Large intestine (tissue), 3 donors: Measurements from ENCODE around the gene TMEM131L. TPM values are rescaled to one million over a fixed set of nuclear protein-coding genes. Genes with fewer than 3 reads are reported as not detected.

Experiments used
- DNase-seq, 2 donors: peaks; one replicate each; pipeline versions ENCODE4 v3.0.0 to v3.0.0-alpha.2; 2013
- H3K27ac ChIP-seq: one replicate; pipeline ENCODE4 v1.5.1; 2013; ENCODE audit warnings: low read length
- H3K27me3 ChIP-seq: 2 replicates; pipeline ENCODE4 v1.6.1; 2013; ENCODE audit warnings: low read length; ENCODE audit not compliant: control insufficient read depth, insufficient read depth
- H3K36me3 ChIP-seq: 2 replicates; pipeline ENCODE4 v1.6.1; 2013; ENCODE audit warnings: low read length; ENCODE audit not compliant: control insufficient read depth, insufficient read depth
- H3K4me1 ChIP-seq: one replicate; pipeline ENCODE4 v1.6.1; 2013; ENCODE audit warnings: low read length; ENCODE audit not compliant: control insufficient read depth, insufficient read depth
- H3K4me3 ChIP-seq: one replicate; pipeline ENCODE4 v1.5.1; 2013; ENCODE audit warnings: low read length
- H3K9me3 ChIP-seq: one replicate; pipeline ENCODE4 v1.6.1; 2013; ENCODE audit warnings: mild to moderate bottlenecking, low read depth, low read length, moderate library complexity; ENCODE audit not compliant: control insufficient read depth
- WGBS: methylation state at CpG from one replicate; pipeline ENCODE4 v1.1.5; 2013; ENCODE audit warnings: low lambda C conversion rate; ENCODE audit not compliant: insufficient coverage; 5-methylcytosine and 5-hydroxymethylcytosine counted together
- polyA plus RNA-seq: library from polyadenylated mRNA; unstranded; fragments of 120-200 nt; gene quantifications from one replicate; pipeline ENCODE4 v1.2.1, GENCODE V29; 2013

Gene TMEM131L
- polyA plus RNA-seq, 1 donor, result 10.8 TPM

- 100% methylated on average over 3 of the region's 8 CpGs for WGBS
Measured at GRCh38 chr4:153616006-153616555, 149.9 kb downstream of the TMEM131L start.

GRCh38 chr4:153618833-153619232, 152.7 kb downstream of the TMEM131L start:
- DNase-seq, result no peak

More at GRCh38 chr4:153616006-153616555, 149.9 kb downstream of the TMEM131L start:
- no peaks in the 10 kb centered on the region for H3K9me3 ChIP-seq
- no peaks in the 10 kb centered on the region for H3K27me3 ChIP-seq
- DNase-seq, result no peak
- no peaks in the 10 kb centered on the region for H3K4me1 ChIP-seq
- no peak overlapping the region for H3K27ac ChIP-seq
- no peak overlapping the region for H3K4me3 ChIP-seq
- H3K36me3 ChIP-seq, result peaks cover 15% of the 10 kb centered on the region

GRCh38 chr4:153619811-153620210, 153.7 kb downstream of the TMEM131L start:
- Histone ChIP-seq H3K4me3 (no peak overlapping the region), H3K36me3 (peaks cover 48% of the 10 kb centered on the region), H3K4me1 (no peaks in the 10 kb centered on the region), H3K9me3 (no peaks in the 10 kb centered on the region), H3K27me3 (no peaks in the 10 kb centered on the region), H3K27ac (no peak overlapping the region)
- WGBS, result 40% methylated on average over 1 of the region's 2 CpGs
- no peak for DNase-seq

More at GRCh38 chr4:153618833-153619232, 152.7 kb downstream of the TMEM131L start:
- no peaks in the 10 kb centered on the region for H3K4me1 ChIP-seq
- H3K36me3 ChIP-seq, result peaks cover 41% of the 10 kb centered on the region
- H3K4me3 ChIP-seq, result no peak overlapping the region
- H3K9me3 ChIP-seq, result no peaks in the 10 kb centered on the region
- no peaks in the 10 kb centered on the region for H3K27me3 ChIP-seq
- H3K27ac ChIP-seq, result no peak overlapping the region
- WGBS, result no CpG with 5 or more reads among the region's 6 CpGs

- peaks cover 48% of the 10 kb centered on the region for H3K36me3 ChIP-seq
Measured at GRCh38 chr4:153620352-153620751, 154.2 kb downstream of the TMEM131L start.

GRCh38 chr4:153622093-153622492, 155.9 kb downstream of the TMEM131L start:
- H3K27ac ChIP-seq, result no peak overlapping the region
- H3K36me3 ChIP-seq, result peaks cover 47% of the 10 kb centered on the region
- H3K4me1 ChIP-seq, result no peaks in the 10 kb centered on the region
- WGBS, result 100% methylated on average over 1 of the region's 5 CpGs
- no peak overlapping the region for H3K4me3 ChIP-seq
- H3K27me3 ChIP-seq, result no peaks in the 10 kb centered on the region
- no peaks in the 10 kb centered on the region for H3K9me3 ChIP-seq
- no peak for DNase-seq

More at GRCh38 chr4:153620352-153620751, 154.2 kb downstream of the TMEM131L start:
- Histone ChIP-seq H3K27me3 (no peaks in the 10 kb centered on the region), H3K4me3 (no peak overlapping the region), H3K9me3 (no peaks in the 10 kb centered on the region), H3K4me1 (no peaks in the 10 kb centered on the region), H3K27ac (no peak overlapping the region)
- no peak for DNase-seq
- no CpG with 5 or more reads among the region's 1 CpG for WGBS

GRCh38 chr4:153622778-153623240, 156.6 kb downstream of the TMEM131L start:
- H3K27me3 ChIP-seq, result no peaks in the 10 kb centered on the region
- peaks cover 49% of the 10 kb centered on the region for H3K36me3 ChIP-seq
- no peak overlapping the region for H3K27ac ChIP-seq
- no peak overlapping the region for H3K4me3 ChIP-seq
- WGBS, result 67% methylated on average over 1 of the region's 12 CpGs
- no peaks in the 10 kb centered on the region for H3K9me3 ChIP-seq
- H3K4me1 ChIP-seq, result no peaks in the 10 kb centered on the region
- DNase-seq, result no peak

GRCh38 chr4:153623491-153623890, 157.3 kb downstream of the TMEM131L start:
- Histone ChIP-seq H3K27ac (no peak overlapping the region), H3K4me3 (no peak overlapping the region), H3K27me3 (no peaks in the 10 kb centered on the region), H3K9me3 (no peaks in the 10 kb centered on the region), H3K4me1 (no peaks in the 10 kb centered on the region), H3K36me3 (peaks cover 52% of the 10 kb centered on the region)
- 83% methylated on average over 1 of the region's 2 CpGs for WGBS
- no peak for DNase-seq

GRCh38 chr4:153628796-153629315, 162.7 kb downstream of the TMEM131L start:
- Histone ChIP-seq H3K9me3 (no peaks in the 10 kb centered on the region), H3K27ac (no peak overlapping the region), H3K4me1 (no peaks in the 10 kb centered on the region), H3K27me3 (no peaks in the 10 kb centered on the region), H3K4me3 (no peak overlapping the region), H3K36me3 (peaks cover 53% of the 10 kb centered on the region)
- DNase-seq, result no peak
- WGBS, result 87% methylated on average over 3 of the region's 8 CpGs

GRCh38 chr4:153629776-153630175, 163.6 kb downstream of the TMEM131L start:
- peaks cover 54% of the 10 kb centered on the region for H3K36me3 ChIP-seq
- H3K27me3 ChIP-seq, result no peaks in the 10 kb centered on the region
- H3K4me3 ChIP-seq, result no peak overlapping the region
- H3K9me3 ChIP-seq, result no peaks in the 10 kb centered on the region
- no peak for DNase-seq
- no peaks in the 10 kb centered on the region for H3K4me1 ChIP-seq
- no peak overlapping the region for H3K27ac ChIP-seq

GRCh38 chr4:153634738-153635353, 168.7 kb downstream of the TMEM131L start:
- no peaks in the 10 kb centered on the region for H3K4me1 ChIP-seq
- DNase-seq, result no peak
- H3K9me3 ChIP-seq, result no peaks in the 10 kb centered on the region
- H3K27ac ChIP-seq, result no peak overlapping the region
- peaks cover 41% of the 10 kb centered on the region for H3K36me3 ChIP-seq
- no CpG with 5 or more reads among the region's 3 CpGs for WGBS
- H3K27me3 ChIP-seq, result no peaks in the 10 kb centered on the region
- no peak overlapping the region for H3K4me3 ChIP-seq
